Measurements from ENCODE around the gene CEP164.

GRCh38 chr11:117286588-117286987 lies 41.1 kb upstream of the CEP164 start:
- TF ChIP-seq JUND (IDR thresholded peaks at IDR 0.05; ENCODE audit: low read length) (no peak), RBBP5 (IDR thresholded peaks at IDR 0.05; ENCODE audit: borderline replicate concordance, low read depth, low read length) (no peak), CTCF (IDR thresholded peaks at IDR 0.05; ENCODE audit: control extremely low read depth in 1 of 3, insufficient read depth in 1 of 3, low read depth in 1 of 3, low read length in 3 of 3) (no peak), EP300 (IDR thresholded peaks at IDR 0.05; ENCODE audit: borderline replicate concordance in 1 of 2, low read depth in 2 of 2, low read length in 2 of 2) (no peak), KDM1A (IDR thresholded peaks at IDR 0.05; ENCODE audit: borderline replicate concordance, low read length) (no peak), EZH2 (IDR thresholded peaks at IDR 0.05; ENCODE audit: low read depth, low read length, severe bottlenecking) (no peak)
